SK-N-SH (cell line): ENCODE data around the gene IGSF1. TPM values are rescaled to one million over a fixed set of nuclear protein-coding genes. Genes with fewer than 3 reads are reported as not detected.

Source experiments
- CTCF ChIA-PET: fragments of 300-600, 350-600 bp; formaldehyde crosslinking; extraction: SDS; loops from one replicate; lab custom pipeline; 2021; lab: Yijun Ruan, JAX
- POLR2A ChIA-PET: fragments of 350-600 bp; sonication (Branson Sonifier 250); formaldehyde crosslinking; extraction: SDS; loops from one replicate; lab custom pipeline; 2020; ENCODE audit warnings: antibody characterized with exemption, inconsistent platforms; lab: Yijun Ruan, JAX
- DNase-seq: peaks from one replicate; pipeline ENCODE4 v3.0.0; 2012
- H2AFZ ChIP-seq: fragments of 200-600 bp; sonication (generic); 2 replicates; pipeline ENCODE4 v1.8.1; 2016; ENCODE audit warnings: antibody characterized with exemption, mild to moderate bottlenecking, low read depth
- H3F3A ChIP-seq: fragments of 200-600 bp; sonication (generic); replicated peaks from 2 replicates; pipeline ENCODE3; 2016; ENCODE audit warnings: antibody characterized with exemption, mild to moderate bottlenecking; ENCODE audit not compliant: insufficient read depth
- H3K27ac ChIP-seq, 2 experiments: fragments of 200-500 bp in 1 of 2; fragments of 200-600 bp in 1 of 2; sonication (Bioruptor generic) in 1 of 2; sonication (generic), shearing (Covaris generic) in 1 of 2; 2 replicates each; pipeline versions ENCODE4 v1.5.1 to v1.6.1; 2014 to 2016; ENCODE audit warnings: low read depth in 2 of 2, inconsistent platforms in 1 of 2, low read length in 1 of 2, mild to moderate bottlenecking in 1 of 2, mixed read lengths in 1 of 2
- H3K27me3 ChIP-seq: fragments of 200-600 bp; sonication (generic), shearing (Covaris generic); 2 replicates; pipeline ENCODE4 v1.6.1; 2016; ENCODE audit warnings: mixed run types; ENCODE audit not compliant: insufficient read depth
- H3K36me3 ChIP-seq, 2 experiments: fragments of 200-500 bp in 1 of 2; fragments of 200-600 bp in 1 of 2; sonication (Bioruptor generic) in 1 of 2; sonication (generic) in 1 of 2; replicated peaks in 1 of 2; 2 replicates each; pipeline versions ENCODE3 to v1.5.1; 2014 to 2016; ENCODE audit warnings: low read length in 1 of 2, mild to moderate bottlenecking in 1 of 2; ENCODE audit not compliant: insufficient read depth in 2 of 2, control insufficient read depth in 1 of 2
- H3K4me1 ChIP-seq, 2 experiments: fragments of 200-500 bp in 1 of 2; fragments of 200-600 bp in 1 of 2; sonication (Bioruptor generic) in 1 of 2; sonication (generic), shearing (Covaris generic) in 1 of 2; 2 replicates each; pipeline versions ENCODE4 v1.5.1 to v1.6.1; 2014 to 2016; ENCODE audit warnings: low read depth in 1 of 2, low read length in 1 of 2, mixed run types in 1 of 2; ENCODE audit not compliant: insufficient read depth in 2 of 2, control insufficient read depth in 1 of 2
- H3K4me2 ChIP-seq: fragments of 200-600 bp; sonication (generic), shearing (Covaris generic); 2 replicates; pipeline ENCODE4 v1.6.1; 2017; ENCODE audit warnings: mixed run types
- H3K4me3 ChIP-seq, 2 experiments: fragments of 200-500 bp in 1 of 2; fragments of 200-600 bp in 1 of 2; sonication (Bioruptor generic) in 1 of 2; sonication (generic), shearing (Covaris generic) in 1 of 2; 2 replicates each; pipeline versions ENCODE4 v1.5.1 to v1.8.1; 2014 to 2016; ENCODE audit warnings: low read depth in 2 of 2, inconsistent platforms in 1 of 2, low read length in 1 of 2, mild to moderate bottlenecking in 1 of 2, mixed read lengths in 1 of 2, moderate library complexity in 1 of 2
- H3K79me2 ChIP-seq: fragments of 200-600 bp; sonication (generic); 2 replicates; pipeline ENCODE4 v1.8.1; 2017; ENCODE audit warnings: mild to moderate bottlenecking; ENCODE audit not compliant: insufficient read depth
- H3K9ac ChIP-seq: fragments of 200-600 bp; sonication (generic); 2 replicates; pipeline ENCODE4 v1.6.1; 2017; ENCODE audit warnings: mixed run types
- H3K9me2 ChIP-seq: fragments of 200-600 bp; sonication (generic); 2 replicates; pipeline ENCODE4 v1.6.1; 2017; ENCODE audit warnings: mixed run types
- H3K9me3 ChIP-seq: fragments of 200-600 bp; sonication (generic); 2 replicates; pipeline ENCODE4 v1.6.1; 2017; ENCODE audit warnings: mixed run types, mild to moderate bottlenecking, moderate library complexity
- H4K20me1 ChIP-seq: fragments of 200-600 bp; sonication (generic); 2 replicates; pipeline ENCODE4 v1.6.1; 2017; ENCODE audit warnings: mild to moderate bottlenecking, mixed run types; ENCODE audit not compliant: insufficient read depth
- ELF1 ChIP-seq: IDR thresholded peaks from 2 replicates; pipeline ENCODE4 v1.4.0; 2012
- GABPA ChIP-seq: IDR thresholded peaks from 2 replicates; pipeline ENCODE4 v1.4.0; 2012; ENCODE audit warnings: low read depth, mild to moderate bottlenecking
- NRF1 ChIP-seq: IDR thresholded peaks from 2 replicates; pipeline ENCODE4 v1.6.1; 2012; ENCODE audit warnings: low read depth, mild to moderate bottlenecking, low read length
- TCF12 ChIP-seq: IDR thresholded peaks from 2 replicates; pipeline ENCODE4 v1.4.0; 2012
- WGBS: methylation state at CpG from one replicate; pipeline ENCODE4 v1.1.6; 2017; ENCODE audit warnings: low lambda C conversion rate; 5-methylcytosine and 5-hydroxymethylcytosine counted together
- polyA plus RNA-seq, 3 experiments: library from polyadenylated mRNA; depleted of rRNA; stranded (reverse); fragments of >200 nt; gene quantifications; 2 replicates each; pipeline ENCODE4 v1.2.3, GENCODE V29; 2012
- TF ChIP-seq, protein P1 (sequence below): IDR thresholded peaks from 2 replicates; pipeline ENCODE4 v1.6.1; 2012; ENCODE audit warnings: mild to moderate bottlenecking, low read depth, low read length, moderate library complexity

Gene IGSF1
- polyA plus RNA-seq, 1 of the 3 experiments (the other 2 are of a cell fraction): 0.92 TPM

DNA sequence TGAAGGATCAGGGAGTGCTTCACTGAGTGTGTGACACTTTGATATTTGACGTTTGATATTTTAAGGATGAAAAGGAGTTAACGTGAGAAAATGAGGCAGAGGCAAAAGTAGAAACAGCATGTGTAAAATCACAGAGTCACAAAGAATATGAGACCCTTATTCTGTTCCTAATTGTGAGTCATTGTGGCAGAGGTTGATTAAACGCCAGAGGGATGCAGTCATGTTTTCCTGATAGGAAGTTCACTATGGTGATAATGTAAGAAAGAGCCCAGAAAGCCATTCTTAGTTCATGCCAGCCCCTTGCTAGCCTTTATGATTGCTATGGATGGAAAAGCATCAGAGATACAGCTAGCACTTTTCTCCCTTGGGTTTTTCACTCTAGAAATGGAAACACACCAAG, 33.5 kb upstream of the IGSF1 start:
- no peaks in the 10 kb centered on the region for H4K20me1 ChIP-seq
- H3K79me2 ChIP-seq: no peaks in the 10 kb centered on the region
- ChIA-PET POLR2A (no interaction called here), CTCF (no interaction called here)
- DNase-seq: no peak
- H3K27ac ChIP-seq: peak overlapping the region in 1 of 2 experiments; percentile 49; a peak in 1 of 4 replicates
- no peak overlapping the region for H3K9ac ChIP-seq
- no peaks in the 10 kb centered on the region for H3K27me3 ChIP-seq
- TF ChIP-seq TCF12 (no peak), NRF1 (no peak), GABPA (no peak)
- TF ChIP-seq, protein P1, sequence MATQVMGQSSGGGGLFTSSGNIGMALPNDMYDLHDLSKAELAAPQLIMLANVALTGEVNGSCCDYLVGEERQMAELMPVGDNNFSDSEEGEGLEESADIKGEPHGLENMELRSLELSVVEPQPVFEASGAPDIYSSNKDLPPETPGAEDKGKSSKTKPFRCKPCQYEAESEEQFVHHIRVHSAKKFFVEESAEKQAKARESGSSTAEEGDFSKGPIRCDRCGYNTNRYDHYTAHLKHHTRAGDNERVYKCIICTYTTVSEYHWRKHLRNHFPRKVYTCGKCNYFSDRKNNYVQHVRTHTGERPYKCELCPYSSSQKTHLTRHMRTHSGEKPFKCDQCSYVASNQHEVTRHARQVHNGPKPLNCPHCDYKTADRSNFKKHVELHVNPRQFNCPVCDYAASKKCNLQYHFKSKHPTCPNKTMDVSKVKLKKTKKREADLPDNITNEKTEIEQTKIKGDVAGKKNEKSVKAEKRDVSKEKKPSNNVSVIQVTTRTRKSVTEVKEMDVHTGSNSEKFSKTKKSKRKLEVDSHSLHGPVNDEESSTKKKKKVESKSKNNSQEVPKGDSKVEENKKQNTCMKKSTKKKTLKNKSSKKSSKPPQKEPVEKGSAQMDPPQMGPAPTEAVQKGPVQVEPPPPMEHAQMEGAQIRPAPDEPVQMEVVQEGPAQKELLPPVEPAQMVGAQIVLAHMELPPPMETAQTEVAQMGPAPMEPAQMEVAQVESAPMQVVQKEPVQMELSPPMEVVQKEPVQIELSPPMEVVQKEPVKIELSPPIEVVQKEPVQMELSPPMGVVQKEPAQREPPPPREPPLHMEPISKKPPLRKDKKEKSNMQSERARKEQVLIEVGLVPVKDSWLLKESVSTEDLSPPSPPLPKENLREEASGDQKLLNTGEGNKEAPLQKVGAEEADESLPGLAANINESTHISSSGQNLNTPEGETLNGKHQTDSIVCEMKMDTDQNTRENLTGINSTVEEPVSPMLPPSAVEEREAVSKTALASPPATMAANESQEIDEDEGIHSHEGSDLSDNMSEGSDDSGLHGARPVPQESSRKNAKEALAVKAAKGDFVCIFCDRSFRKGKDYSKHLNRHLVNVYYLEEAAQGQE: no peak
- H3K4me3 ChIP-seq: no peak overlapping the region
- H3K36me3 ChIP-seq: no peaks in the 10 kb centered on the region
- H3K9me2 ChIP-seq: no peaks in the 10 kb centered on the region
- no peaks in the 10 kb centered on the region for H3F3A ChIP-seq
- 24% methylated on average over 3 of the region's 3 CpGs for WGBS
- no peak overlapping the region for H2AFZ ChIP-seq
- H3K9me3 ChIP-seq: no peaks in the 10 kb centered on the region
- no peak overlapping the region for H3K4me2 ChIP-seq
- no peaks in the 10 kb centered on the region for H3K4me1 ChIP-seq

DNA sequence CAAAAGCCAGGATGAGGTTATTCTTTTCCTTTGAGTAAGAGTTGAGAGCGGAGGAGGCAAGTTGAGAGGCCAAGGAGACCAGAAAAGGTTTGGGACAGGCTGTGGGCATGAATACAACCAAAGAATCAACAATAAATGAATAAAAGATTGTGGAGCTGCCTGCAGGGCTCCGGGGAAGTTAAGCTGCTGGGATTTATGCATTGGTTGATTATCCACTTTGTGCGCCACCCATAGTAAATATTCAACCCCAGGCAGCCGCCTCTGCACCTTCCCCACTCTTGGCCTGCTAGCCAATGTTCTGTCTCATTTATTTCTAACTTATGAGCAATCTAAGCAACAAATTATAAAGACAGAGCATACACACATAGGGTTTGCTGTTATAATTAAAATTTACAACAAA, 28.2 kb upstream of the IGSF1 start:
- H3K9me3 ChIP-seq: no peaks in the 10 kb centered on the region
- H3K79me2 ChIP-seq: no peaks in the 10 kb centered on the region
- H3K4me3 ChIP-seq: no peak overlapping the region
- no peaks in the 10 kb centered on the region for H3K36me3 ChIP-seq
- H4K20me1 ChIP-seq: no peaks in the 10 kb centered on the region
- H3K4me2 ChIP-seq: no peak overlapping the region
- no peaks in the 10 kb centered on the region for H3K9me2 ChIP-seq
- H3K4me1 ChIP-seq: no peaks in the 10 kb centered on the region
- no peaks in the 10 kb centered on the region for H3F3A ChIP-seq
- CTCF ChIA-PET: interaction anchor here (1.8 kb wide), 1 partner anchor 22 kb away, joined by 5 read pairs; no protein-coding TSS in a partner anchor
- POLR2A ChIA-PET: no interaction called here
- no peak overlapping the region for H3K9ac ChIP-seq
- WGBS: 54% methylated on average over 4 of the region's 4 CpGs
- DNase-seq: no peak
- TF ChIP-seq ELF1: no peak
- TF ChIP-seq, protein P1: no peak
- H2AFZ ChIP-seq: no peak overlapping the region
- no peak overlapping the region for H3K27ac ChIP-seq
- no peaks in the 10 kb centered on the region for H3K27me3 ChIP-seq
